WERI-Rb-1 (cell line): Measurements from ENCODE around the gene RAB19.
"Not testable (repeated sequence)": the region's sequence is repeated elsewhere in the genome, so short reads cannot be mapped to it uniquely, and the experiment has no call there.

Experiments
- DNase-seq: peaks from one replicate; pipeline ENCODE4 v3.0.0-alpha.2; 2020
- H3K27ac ChIP-seq: fragments of 250-450 bp; sonication (Bioruptor Pico); 2 replicates; pipeline ENCODE4 v1.5.1; 2020; ENCODE audit warnings: mild to moderate bottlenecking, moderate library complexity
- H3K27me3 ChIP-seq: fragments of 250-450 bp; sonication (Bioruptor Pico); 2 replicates; pipeline ENCODE4 v1.5.1; 2021; ENCODE audit warnings: mild to moderate bottlenecking, low read depth, moderate library complexity; ENCODE audit not compliant: insufficient read depth, severe bottlenecking
- H3K36me3 ChIP-seq: fragments of 250-450 bp; sonication (Bioruptor Pico); 2 replicates; pipeline ENCODE4 v1.5.1; 2020; ENCODE audit warnings: mild to moderate bottlenecking, moderate library complexity
- H3K4me3 ChIP-seq: 2 replicates; pipeline ENCODE4 v1.5.1; 2011; ENCODE audit warnings: low read depth, mild to moderate bottlenecking, control low read depth, low read length
- H3K9me3 ChIP-seq: fragments of 250-450 bp; sonication (Bioruptor Pico); 2 replicates; pipeline ENCODE4 v1.5.1; 2021; ENCODE audit warnings: mild to moderate bottlenecking, moderate library complexity; ENCODE audit not compliant: severe bottlenecking
- CTCF ChIP-seq: IDR thresholded peaks from 2 replicates; pipeline ENCODE4 v1.5.1; 2011; ENCODE audit warnings: low read depth, mild to moderate bottlenecking, control low read depth, inconsistent platforms, low read length

The RAB19 gene

GRCh38 chr7:140404565-140405065 lies 757 bp downstream of the RAB19 start:
- no peak overlapping the region for H3K4me3 ChIP-seq

GRCh38 chr7:140415361-140415760 lies 11.5 kb downstream of the RAB19 start:
- no peaks in the 10 kb centered on the region for H3K27me3 ChIP-seq
- no peak for DNase-seq
- TF ChIP-seq CTCF = no peak

More at GRCh38 chr7:140404565-140405065, 757 bp downstream of the RAB19 start:
- no peak for TF ChIP-seq CTCF
- Histone ChIP-seq H3K9me3 (no peaks in the 10 kb centered on the region), H3K27me3 (no peaks in the 10 kb centered on the region), H3K27ac (no peak overlapping the region), H3K36me3 (no peaks in the 10 kb centered on the region)
- no peak for DNase-seq

GRCh38 chr7:140415816-140416215 lies 12.0 kb downstream of the RAB19 start:
- H3K36me3 ChIP-seq, H3K27ac ChIP-seq, DNase-seq, H3K27me3 ChIP-seq, H3K9me3 ChIP-seq, H3K4me3 ChIP-seq: not testable (repeated sequence)

More at GRCh38 chr7:140415361-140415760, 11.5 kb downstream of the RAB19 start:
- no peaks in the 10 kb centered on the region for H3K36me3 ChIP-seq
- H3K27ac ChIP-seq = no peak overlapping the region
- H3K4me3 ChIP-seq = no peak overlapping the region
- H3K9me3 ChIP-seq = no peaks in the 10 kb centered on the region

- Histone ChIP-seq H3K27me3 (no peaks in the 10 kb centered on the region), H3K36me3 (no peaks in the 10 kb centered on the region), H3K4me3 (no peak overlapping the region), H3K27ac (no peak overlapping the region), H3K9me3 (no peaks in the 10 kb centered on the region)
- TF ChIP-seq CTCF = no peak
- no peak for DNase-seq
Observed at GRCh38 chr7:140416560-140416959, 12.7 kb downstream of the RAB19 start.

DNA sequence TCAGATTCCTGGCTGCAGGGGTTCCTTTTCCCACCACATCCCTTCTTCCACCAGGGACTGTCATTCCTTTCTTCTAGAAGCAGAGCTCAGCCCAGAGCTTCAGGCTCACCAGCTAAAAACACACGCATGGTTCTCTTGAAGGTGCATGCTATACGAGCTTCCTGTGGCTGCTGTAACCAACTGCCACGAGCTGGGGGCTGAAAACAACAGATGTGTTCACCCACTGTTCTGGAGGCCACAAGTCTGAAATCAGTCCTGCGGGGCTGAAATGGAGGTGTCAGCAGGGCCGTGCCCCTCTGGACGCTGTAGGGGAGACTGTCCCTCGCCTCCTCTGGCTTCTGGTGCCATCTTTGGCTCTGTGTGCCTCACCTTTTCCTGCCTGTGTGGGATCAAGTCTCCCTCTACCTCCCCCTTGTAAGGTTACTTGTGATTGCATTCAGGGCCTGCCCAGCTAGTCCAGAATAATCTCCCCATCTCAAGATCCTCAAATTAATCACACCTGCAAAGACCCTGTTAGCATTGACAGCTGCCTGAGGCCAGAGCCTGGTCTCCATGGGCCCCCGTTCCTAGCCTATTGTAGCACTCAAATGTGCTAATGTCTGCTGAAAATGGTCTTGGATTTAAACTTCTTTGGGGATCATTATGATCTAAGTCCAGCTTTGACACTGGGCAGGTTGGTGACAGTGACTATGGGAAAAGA lies 13.7 kb downstream of the RAB19 start:
- H3K27ac ChIP-seq = no peak overlapping the region
- no peaks in the 10 kb centered on the region for H3K27me3 ChIP-seq
- H3K9me3 ChIP-seq = no peaks in the 10 kb centered on the region
- TF ChIP-seq CTCF = no peak
- no peak overlapping the region for H3K4me3 ChIP-seq
- no peak for DNase-seq
- no peaks in the 10 kb centered on the region for H3K36me3 ChIP-seq

GRCh38 chr7:140418156-140418472 lies 14.3 kb downstream of the RAB19 start:
- H3K4me3 ChIP-seq, H3K9me3 ChIP-seq, H3K36me3 ChIP-seq, H3K27me3 ChIP-seq, H3K27ac ChIP-seq, DNase-seq: not testable (repeated sequence)

DNA sequence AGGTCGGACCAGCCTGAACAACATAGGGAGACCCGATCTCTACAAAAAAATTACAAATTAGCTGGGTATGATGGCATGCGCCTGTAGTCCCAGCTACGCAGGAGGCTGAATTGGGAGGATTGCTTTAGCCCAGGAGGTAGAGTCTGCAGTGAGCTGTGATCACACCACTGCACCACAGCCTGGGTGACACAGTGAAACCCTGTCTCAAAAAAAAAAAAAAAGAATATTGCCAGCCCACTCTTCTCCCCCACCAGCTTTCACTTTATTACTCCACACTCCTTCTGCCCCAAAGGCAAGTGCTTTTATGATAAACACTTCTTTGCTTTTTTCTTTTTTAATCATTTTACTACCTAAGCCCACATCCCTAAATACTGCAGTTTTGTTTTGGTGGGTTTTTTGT lies 14.8 kb downstream of the RAB19 start:
- Histone ChIP-seq H3K27ac (no peak overlapping the region), H3K4me3 (no peak overlapping the region), H3K36me3 (no peaks in the 10 kb centered on the region), H3K27me3 (no peaks in the 10 kb centered on the region), H3K9me3 (no peaks in the 10 kb centered on the region)
- TF ChIP-seq CTCF = no peak
- DNase-seq = no peak
